AG04450 (cell line): Measurements from ENCODE around the gene ACVR1B. TPM values are rescaled to one million over a fixed set of nuclear protein-coding genes. Genes with fewer than 3 reads are reported as not detected.

Experiments used
- CTCF ChIA-PET: fragments of 300-600, 350-600 bp; formaldehyde crosslinking; extraction: SDS; loops from one replicate; lab custom pipeline; 2022; ENCODE audit warnings: antibody characterized with exemption, inconsistent platforms; lab: Charles Lee
- POLR2A ChIA-PET: fragments of 350-600 bp; formaldehyde crosslinking; extraction: SDS; loops from one replicate; lab custom pipeline; 2021; ENCODE audit warnings: antibody characterized with exemption, inconsistent platforms; lab: Yijun Ruan, JAX
- DNase-seq: peaks from one replicate; pipeline ENCODE4 v3.0.0-alpha.2; 2011; ENCODE audit warnings: low read depth, low spot score
- H3K27ac ChIP-seq: one replicate; pipeline ENCODE4 v1.5.1; 2012; ENCODE audit warnings: low read depth, low read length, control low read depth
- H3K27me3 ChIP-seq: one replicate; pipeline ENCODE4 v1.6.0; 2012; ENCODE audit warnings: low read length; ENCODE audit not compliant: control insufficient read depth, insufficient read depth
- H3K4me3 ChIP-seq: 2 replicates; pipeline ENCODE4 v1.5.1; 2011; ENCODE audit warnings: mild to moderate bottlenecking, low read depth, low read length, control low read depth
- H3K9me3 ChIP-seq: 2 replicates; pipeline ENCODE4 v1.5.1; 2012; ENCODE audit warnings: low read length; ENCODE audit not compliant: control insufficient read depth, insufficient read depth
- CTCF ChIP-seq: IDR thresholded peaks from 2 replicates; pipeline ENCODE4 v1.5.1; 2011; ENCODE audit warnings: low read depth, low read length, control low read depth, inconsistent platforms
- polyA minus RNA-seq: library from RNA; depleted of rRNA, polyadenylated mRNA; stranded (reverse); fragments of >200 nt; gene quantifications from 2 replicates; pipeline ENCODE4 v1.2.3, GENCODE V29; 2011; rRNA and poly(A)+ RNA removed
- polyA plus RNA-seq: library from polyadenylated mRNA; depleted of rRNA; stranded (reverse); fragments of >200 nt; gene quantifications from 2 replicates; pipeline ENCODE4 v1.2.3, GENCODE V29; 2011; rRNA removed

The ACVR1B gene
- polyA plus RNA-seq (16.4 and 16.6 TPM in 2 replicates), polyA minus RNA-seq (19.7 and 20.3 TPM in 2 replicates)

- no peak within 1 kb of the TSS for H3K27ac ChIP-seq
- peak; percentile 80 for DNase-seq
- H3K4me3 ChIP-seq, result peak within 1 kb of the TSS; percentile 89
- CTCF ChIA-PET, result interaction anchor here (0.9 to 1.2 kb wide), 2 partner anchors 29 to 53 kb away, joined by 3 read pairs; no protein-coding TSS in a partner anchor
- no peaks in the 10 kb centered on the region; the same call in 1 of the 2 replicates for H3K9me3 ChIP-seq
- POLR2A ChIA-PET, result no interaction called here
- H3K27me3 ChIP-seq, result peaks cover 13% of the 10 kb centered on the region
- TF ChIP-seq CTCF, result no peak
Measured at GRCh38 chr12:51951199-51951842, at the start of gene ACVR1B. TSS of gene ACVR1B (plus strand) at chr12:51951699. CDS start at chr12:51951744, 45 bp downstream.

GRCh38 chr12:51901881-51902280 is 49.6 kb upstream of the ACVR1B start:
- no peak for TF ChIP-seq CTCF
- CTCF ChIA-PET, result no interaction called here

GRCh38 chr12:51904951-51905470 is 46.5 kb upstream of the ACVR1B start:
- Histone ChIP-seq H3K9me3 (peaks cover 3% of the 10 kb centered on the region; the same call in 1 of the 2 replicates), H3K27me3 (no peaks in the 10 kb centered on the region), H3K27ac (peak overlapping the region; percentile 59), H3K4me3 (no peak overlapping the region)
- no peak for TF ChIP-seq CTCF
- ChIA-PET CTCF (interaction anchor here (0.6 to 2.0 kb wide), 5 partner anchors 11 to 65 kb away, joined by 3 to 7 read pairs (median 5); no protein-coding TSS in a partner anchor), POLR2A (no interaction called here)
- DNase-seq, result no peak

More at GRCh38 chr12:51901881-51902280, 49.6 kb upstream of the ACVR1B start:
- Histone ChIP-seq H3K27ac (no peak overlapping the region), H3K9me3 (peaks cover 3% of the 10 kb centered on the region; the same call in 1 of the 2 replicates), H3K27me3 (no peaks in the 10 kb centered on the region), H3K4me3 (no peak overlapping the region)
- DNase-seq, result no peak
- POLR2A ChIA-PET, result no interaction called here

- H3K9me3 ChIP-seq, result peaks cover 3% of the 10 kb centered on the region; the same call in 1 of the 2 replicates
- H3K4me3 ChIP-seq, result no peak overlapping the region
- ChIA-PET CTCF (interaction anchor here (0.5 to 2.0 kb wide), 6 partner anchors 12 to 688 kb away, joined by 3 to 7 read pairs (median 4); partner anchors contain the start of gene POU6F1), POLR2A (no interaction called here)
- no peak for TF ChIP-seq CTCF
- no peak overlapping the region for H3K27ac ChIP-seq
- no peak for DNase-seq
- no peaks in the 10 kb centered on the region for H3K27me3 ChIP-seq
Measured at GRCh38 chr12:51905471-51906429, 45.7 kb upstream of the ACVR1B start.
